GM18507 (cell line): ENCODE data around the gene MYO1F.
"Not testable (repeated sequence)": the region's sequence is repeated elsewhere in the genome, so short reads cannot be mapped to it uniquely, and the experiment has no call there.

ENCODE experiments used
- DNase-seq: peaks from one replicate; pipeline ENCODE4 v3.0.0; 2011; ENCODE audit warnings: low read depth; ENCODE audit not compliant: insufficient read length; ENCODE audit errors: extremely low spot score
- FAIRE-seq: peaks from 2 replicates; lab custom pipeline; 2011; peaks lifted over from hg19 to GRCh38; lab: Jason Lieb, UNC

Gene MYO1F

DNA sequence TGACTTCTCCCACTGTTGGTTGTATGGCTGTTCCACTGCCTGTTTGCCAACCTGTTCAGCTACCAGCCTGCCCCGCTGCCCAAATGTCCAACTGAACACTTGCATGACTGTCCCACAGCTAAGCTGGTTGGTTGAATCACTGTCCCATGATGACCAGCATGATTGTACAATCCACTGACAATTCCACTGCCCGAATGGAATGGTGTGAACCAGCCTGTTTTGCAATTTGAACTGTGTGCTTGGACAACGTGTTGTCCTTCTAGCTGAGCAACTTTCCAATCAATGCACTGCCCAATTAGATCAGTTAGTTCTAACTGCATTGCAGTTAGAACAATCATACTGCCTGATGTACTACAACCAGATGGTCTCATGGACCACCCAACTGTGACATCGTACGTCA, 24.6 kb upstream of the MYO1F start:
- DNase-seq = no peak
- no peak for FAIRE-seq

DNA sequence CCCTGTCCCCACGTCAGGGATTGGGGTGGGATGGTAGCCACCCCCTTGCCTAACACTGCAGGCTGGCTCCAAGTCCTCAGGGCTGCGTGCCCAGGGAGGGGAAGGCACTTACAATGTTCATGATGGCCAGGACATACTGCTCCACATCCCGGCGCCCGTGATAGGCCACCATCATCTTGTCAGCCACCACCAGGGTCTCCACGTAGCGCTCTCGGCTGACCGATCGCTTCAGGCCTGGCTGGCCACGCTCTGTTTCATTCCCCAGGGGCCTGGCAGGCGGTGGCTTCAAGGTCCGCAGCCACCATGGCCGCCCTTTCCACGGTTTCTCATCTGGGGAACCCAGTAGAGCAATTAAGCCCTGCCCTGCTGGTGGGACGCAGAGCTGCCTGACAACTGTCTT, 23.6 kb upstream of the MYO1F start:
- no peak for DNase-seq
- FAIRE-seq = no peak

DNA sequence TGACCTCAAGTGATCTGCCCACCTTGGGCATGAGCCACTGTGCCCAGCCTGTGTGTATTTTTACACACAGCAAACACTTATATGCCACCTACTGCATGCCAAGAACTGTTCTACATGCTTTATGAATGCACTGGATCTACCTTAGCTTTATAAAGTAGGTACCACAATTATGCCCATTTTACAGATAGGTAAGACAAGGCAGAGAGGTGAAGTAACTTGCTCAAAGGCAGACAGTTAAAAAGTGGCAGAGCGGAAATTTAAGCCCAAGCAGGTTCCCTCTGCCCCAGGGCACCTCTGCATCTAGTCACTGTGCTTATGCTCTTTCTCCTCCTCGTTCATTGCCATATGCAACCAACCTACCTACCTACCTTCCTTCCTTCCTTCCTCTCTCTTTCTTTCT, 22.8 kb upstream of the MYO1F start:
- DNase-seq = no peak
- FAIRE-seq = no peak

DNA sequence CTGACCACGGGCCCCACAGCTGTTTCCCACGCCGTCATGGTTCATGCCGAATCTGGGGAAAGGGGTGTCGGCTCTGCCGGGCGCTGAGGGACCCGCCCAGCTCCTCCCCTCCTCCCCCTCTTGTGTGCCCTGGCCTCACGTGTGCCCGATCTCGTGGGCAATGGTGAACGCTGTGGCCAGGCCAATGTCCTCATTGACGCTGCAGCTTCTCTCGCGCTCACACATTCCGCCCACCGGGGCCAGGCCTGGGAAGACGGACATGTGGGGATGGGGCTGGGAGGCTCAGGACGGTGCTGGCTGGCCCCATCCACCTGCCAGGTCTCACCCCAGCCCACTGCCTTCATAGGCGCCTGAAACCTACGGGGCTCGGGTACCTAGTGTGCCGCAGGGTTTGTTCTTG, 18.9 kb upstream of the MYO1F start:
- FAIRE-seq (no peak), DNase-seq (no peak)

- no peak for FAIRE-seq
- no peak for DNase-seq
These were observed 18.4 kb upstream of the MYO1F start for GRCh38 chr19:8595651-8596050.

GRCh38 chr19:8593931-8594330, 16.7 kb upstream of the MYO1F start:
- no peak for DNase-seq
- FAIRE-seq = no peak

DNA sequence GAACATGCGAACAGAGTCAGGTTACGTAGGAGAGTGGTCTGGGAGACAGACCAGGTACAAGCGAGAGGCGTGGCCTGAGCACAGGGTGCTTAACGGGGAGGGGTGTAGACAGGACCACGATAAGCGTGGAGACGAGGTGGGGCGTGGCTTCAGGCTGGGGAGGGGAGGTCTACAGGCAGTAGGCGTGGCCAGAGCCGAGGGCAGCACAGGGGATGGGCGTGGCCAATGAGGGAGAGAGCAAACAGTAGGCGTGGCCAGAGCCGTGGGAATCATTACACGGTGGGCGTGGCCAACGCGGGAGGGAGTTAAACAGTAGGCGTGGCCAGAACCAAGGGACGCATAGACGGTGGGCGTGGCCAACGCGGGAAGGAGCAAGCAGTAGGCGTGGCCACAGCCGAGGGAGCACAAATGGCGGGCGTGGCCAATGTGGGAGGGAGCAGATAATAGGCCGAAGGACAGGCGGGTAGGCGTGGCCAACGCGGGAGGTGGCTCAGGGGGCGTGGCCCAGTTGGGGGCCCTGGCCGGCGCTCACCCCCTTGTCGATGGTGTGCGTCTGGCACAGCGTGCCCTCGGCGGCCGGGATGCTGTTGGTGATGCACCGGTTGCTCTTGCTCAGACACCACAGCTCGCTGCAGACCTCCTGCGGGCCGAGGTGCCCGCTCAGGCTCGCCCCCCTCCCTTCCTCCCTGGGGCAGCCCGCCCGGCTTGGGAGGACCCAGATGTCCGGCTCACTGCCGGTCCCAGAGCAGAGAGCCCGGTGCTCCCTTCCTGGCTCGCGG, 15.2 kb upstream of the MYO1F start:
- no peak for FAIRE-seq
- DNase-seq = no peak

- FAIRE-seq (no peak), DNase-seq (no peak)
These were observed 12.0 kb upstream of the MYO1F start for GRCh38 chr19:8589177-8589714.

- FAIRE-seq (no peak), DNase-seq (no peak)
These were observed 8.9 kb upstream of the MYO1F start for GRCh38 chr19:8585894-8586750.

DNA sequence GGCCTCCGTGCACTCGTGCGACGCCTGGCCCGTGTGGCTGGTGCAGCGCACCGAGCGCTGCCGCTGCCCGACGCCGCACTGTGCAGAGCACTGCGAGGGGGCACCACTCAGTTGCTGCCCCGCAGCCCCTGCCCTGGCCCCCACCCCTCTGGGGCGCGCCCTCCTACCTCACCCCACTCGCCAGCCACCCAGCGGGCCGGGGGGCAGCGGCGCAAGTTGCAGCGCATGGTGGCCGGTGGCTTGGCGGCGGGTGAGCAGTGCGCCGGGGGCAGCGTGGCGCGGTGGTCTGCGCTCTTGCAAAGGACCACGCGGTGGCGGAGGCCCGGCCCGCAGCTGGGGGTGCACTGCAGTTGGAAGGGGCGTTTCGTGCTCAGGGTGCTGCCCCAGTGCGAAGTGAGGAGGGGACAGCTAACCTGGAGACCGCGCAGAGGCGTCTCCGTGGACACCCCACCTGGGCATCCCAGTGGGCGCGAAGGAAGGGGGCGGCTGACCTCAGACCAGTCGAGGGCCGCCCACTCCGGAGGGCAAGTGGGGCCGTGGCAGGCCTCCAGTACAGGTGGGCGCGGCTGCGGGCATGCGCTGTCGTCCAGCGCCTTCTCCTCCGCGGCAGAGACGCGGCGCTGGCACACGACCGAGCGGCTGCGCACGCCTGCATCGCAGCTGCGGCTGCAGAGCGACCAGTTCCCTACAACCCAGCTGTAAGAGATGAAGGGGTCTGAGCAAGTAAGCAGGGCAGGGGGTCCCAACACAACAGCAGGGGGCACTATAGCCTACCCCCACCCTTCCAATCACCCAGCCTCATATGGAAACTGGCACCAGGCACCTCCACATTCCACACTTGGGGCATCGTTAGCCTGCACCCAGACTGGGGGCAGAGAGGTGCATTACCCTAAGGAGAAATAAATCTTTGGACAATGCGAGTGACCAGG, 8.0 kb upstream of the MYO1F start:
- FAIRE-seq = no peak
- DNase-seq = no peak

GRCh38 chr19:8580710-8581281, 3.6 kb upstream of the MYO1F start:
- FAIRE-seq (peak; percentile 92), DNase-seq (peak; percentile 77)

DNA sequence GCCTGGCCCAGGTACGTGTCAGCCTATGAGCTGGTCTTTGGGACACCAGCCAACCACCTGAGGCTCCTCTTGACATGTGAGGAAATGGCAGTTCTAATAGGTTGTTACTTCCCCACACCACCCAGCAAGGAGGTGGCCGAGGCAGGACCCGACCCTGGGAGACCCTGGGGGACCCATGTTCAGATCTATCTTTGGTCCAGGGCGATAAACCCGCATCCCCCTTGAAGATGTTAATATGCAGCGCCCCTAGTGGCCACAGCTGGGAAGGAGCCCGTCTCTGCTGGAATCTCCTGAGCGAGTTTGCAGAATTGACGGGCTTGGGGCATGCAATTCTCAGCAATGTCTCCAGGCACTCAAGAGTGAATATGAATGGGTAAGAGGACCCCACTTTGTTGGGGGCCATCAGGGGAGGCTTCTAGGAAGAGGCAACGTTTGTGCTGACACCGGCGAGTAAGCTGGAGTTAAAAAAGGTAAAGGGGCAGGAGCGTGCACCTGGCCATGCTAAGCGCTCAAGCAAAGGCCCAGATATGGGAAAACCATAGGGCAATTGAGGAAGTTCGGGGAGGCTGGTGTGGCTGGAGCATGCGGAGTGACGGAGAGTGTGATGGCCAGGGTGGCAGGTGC, 1.5 kb upstream of the MYO1F start:
- FAIRE-seq (peak; percentile 39), DNase-seq (no peak)

- no peak for DNase-seq
- no peak for FAIRE-seq
These were observed 499 bp upstream of the MYO1F start for GRCh38 chr19:8577741-8578140.

DNA sequence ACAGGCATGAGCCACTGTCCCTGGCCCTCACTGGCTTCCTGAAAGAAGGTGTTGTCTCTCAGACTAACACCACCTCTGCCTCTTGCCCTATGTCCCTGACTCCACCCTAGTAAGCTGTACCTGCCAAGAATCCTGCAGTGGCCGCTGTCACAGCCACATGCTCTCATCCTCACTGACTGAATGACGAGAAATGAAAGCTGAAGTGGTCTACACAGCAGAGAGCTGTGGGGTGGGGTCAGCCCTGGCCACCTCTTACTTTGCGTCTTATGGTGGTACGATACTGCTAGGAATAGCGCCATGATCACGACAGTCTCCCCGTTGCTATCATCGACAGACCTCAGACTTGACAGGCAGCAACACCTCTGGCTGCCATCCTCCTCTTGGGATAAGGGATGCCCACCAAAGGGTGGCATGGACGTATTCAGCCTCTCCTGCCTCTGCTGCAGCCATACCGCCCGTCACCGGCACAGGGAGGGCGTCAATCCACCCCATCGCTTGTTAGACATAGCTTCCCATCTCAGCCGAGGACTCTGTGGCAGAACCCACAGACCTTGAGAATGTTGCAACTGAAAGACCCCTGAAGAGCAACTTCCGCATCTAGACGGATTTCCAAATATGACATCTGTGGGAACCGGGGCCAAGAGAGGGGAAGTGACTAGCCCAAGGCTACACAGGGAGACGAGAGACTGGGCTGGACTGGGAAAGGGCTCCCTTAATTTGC, 809 bp downstream of the MYO1F start:
- FAIRE-seq (peak; percentile 55), DNase-seq (no peak)

DNA sequence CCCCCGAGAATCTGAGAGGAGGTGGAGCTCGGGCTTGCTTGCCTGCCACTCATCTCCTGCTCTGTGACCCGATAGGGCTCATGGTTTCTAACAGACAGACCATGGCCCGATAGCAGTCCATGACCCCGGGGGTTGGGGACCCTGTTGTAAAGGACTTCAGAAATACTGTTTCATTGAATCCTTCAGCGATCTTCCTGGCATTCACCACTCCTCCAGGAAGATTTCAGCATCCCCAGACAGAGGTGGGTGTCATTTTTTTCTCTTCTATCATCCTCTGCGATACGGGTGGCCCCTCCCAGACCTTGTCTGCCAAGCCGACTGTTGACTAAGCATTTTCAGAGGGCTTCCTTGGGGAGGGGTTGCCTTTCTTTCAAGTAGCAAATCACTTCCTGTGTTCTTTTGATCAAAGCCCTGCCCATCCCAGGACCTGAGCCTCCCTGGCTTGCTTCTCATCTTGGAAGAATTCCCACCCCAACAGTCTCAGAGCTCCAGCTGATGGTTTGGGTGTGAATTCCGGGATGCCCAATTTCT, 1.7 kb downstream of the MYO1F start:
- DNase-seq (no peak), FAIRE-seq (no peak)

DNA sequence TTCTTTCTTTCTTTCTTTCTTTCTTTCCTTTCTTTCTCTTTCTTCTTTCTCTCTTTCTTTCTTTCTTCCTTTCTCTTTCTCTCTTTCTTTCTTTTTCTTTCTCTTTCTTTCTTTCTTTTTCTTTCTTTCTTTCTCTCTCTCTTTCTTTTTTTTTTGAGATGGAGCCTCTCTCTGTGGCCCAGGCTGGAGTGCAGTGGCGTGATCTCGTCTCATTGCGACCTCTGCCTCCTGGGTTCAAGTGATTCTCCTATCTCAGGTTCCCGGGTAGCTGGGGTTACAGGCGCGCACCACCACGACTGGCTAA, 2.7 kb downstream of the MYO1F start:
- not testable (repeated sequence) for DNase-seq, FAIRE-seq

DNA sequence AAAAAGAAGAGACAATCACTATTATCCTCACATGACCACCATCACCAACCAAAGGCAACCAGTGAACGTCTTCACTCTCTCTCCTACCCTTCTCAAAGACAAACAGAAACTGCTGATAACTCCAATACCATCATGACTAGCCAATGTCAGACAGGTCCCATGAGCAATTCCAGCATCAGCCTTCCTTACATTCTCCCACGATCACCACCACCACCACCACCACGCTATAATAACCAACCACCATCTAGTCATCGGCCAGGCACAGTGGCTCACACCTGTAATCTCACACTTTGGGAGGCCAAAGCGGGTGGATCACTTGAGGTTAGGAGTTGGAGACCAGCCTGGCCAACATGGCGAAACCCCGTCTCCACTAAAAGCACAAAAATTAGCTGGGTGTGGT, 3.9 kb downstream of the MYO1F start:
- DNase-seq (no peak), FAIRE-seq (no peak)

DNA sequence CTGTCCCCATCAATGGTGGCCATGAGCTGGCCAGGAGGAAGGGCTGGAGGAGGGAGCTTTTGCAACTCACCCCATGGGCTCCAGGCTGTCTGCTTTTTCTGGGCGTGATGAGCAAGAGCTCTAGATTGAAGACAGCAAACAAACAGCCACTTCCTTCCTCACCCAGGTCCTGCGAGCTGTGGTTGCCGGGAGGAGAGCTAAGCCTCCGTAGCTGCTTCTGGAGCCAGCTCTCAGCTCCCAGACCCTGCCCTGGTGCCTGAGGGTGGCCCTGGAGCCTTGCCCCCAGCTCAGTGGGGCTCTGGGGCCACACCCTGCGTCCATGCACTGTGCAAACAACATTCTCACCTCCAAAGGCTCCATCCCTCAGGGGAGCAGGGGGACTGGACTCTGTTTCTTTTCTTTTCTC, 6.2 kb downstream of the MYO1F start:
- FAIRE-seq (no peak), DNase-seq (no peak)
